ENCODE measurements around the gene SLC30A2. TPM values are rescaled to one million over a fixed set of nuclear protein-coding genes. Genes with fewer than 3 reads are reported as not detected.

SLC30A2 gene
- total RNA-seq, 1 experiment from 2014 or later, result 0.35 TPM

DNA sequence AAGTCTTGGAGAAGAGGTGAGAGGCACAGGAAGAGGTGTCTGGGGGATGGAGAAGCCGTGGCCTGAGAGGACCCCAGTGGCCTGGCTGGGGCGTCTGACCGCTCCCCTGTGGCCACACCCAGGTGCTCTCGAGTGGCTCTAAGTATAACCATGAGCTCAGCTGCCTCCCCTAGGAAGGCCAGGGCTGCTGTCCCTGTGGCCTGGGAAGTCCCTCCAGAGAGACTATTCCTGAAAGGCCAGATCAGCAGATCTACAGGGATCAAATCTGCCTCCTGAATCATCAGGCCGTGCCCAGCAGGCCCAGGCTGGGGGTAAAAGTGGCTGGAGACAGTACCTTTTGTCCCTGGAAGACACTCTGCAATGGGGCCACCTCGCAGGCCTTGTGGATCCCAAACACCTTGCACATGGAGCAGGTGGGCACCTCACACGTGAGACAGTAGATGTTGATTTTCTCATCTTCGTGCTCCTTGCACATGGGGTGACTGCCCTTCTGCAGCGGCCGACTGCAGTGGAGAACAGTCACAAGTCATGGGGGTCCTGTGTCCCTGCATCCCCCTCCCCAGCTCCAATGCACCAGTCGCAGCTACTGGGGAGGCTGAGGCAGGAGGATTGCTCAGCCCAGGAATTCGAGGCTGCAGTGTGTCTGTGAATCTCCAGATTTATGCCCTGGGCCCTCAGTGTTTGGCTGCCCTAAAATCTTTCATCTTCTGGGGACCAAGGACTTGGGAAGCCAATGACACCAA, 15.1 kb upstream of the SLC30A2 start:
- H3T11ph ChIP-seq (ENCODE audit: low read length), result no peak overlapping the region
- Mint-ChIP-seq H3K27me3 (ENCODE audit: low read depth) (peaks cover 40% of the 10 kb centered on the region), H3K36me3 (ENCODE audit: insufficient read depth in 1 of 3, low read depth in 3 of 3) (no peaks in the 10 kb centered on the region), H3K4me1 (peaks cover 2 to 9% of the 10 kb centered on the region in 2 experiments; a peak in 2 of 4 replicates), H3K9me3 (no peaks in the 10 kb centered on the region), H3K4me3 (no peak overlapping the region), H3K27ac (no peak overlapping the region)
- H3K4ac ChIP-seq (ENCODE audit: low read depth, low read length), result no peak overlapping the region
- H3K23ac ChIP-seq (ENCODE audit: insufficient read length, low read depth, low read length), result no peak overlapping the region
- no peak for DNase-seq
- no peak overlapping the region for H3K27ac ChIP-seq (ENCODE audit: insufficient read length, low read depth, low read length)
- no peaks in the 10 kb centered on the region for H3K23me2 ChIP-seq (ENCODE audit: insufficient read length, low read depth, low read length, poor library complexity, severe bottlenecking)
- H3K56ac ChIP-seq (ENCODE audit: insufficient read length, low read depth, low read length), result no peak overlapping the region
- H2BK5ac ChIP-seq (ENCODE audit: insufficient read length, low read length), result no peak overlapping the region
- H2AFZ ChIP-seq (ENCODE audit: low read length), result no peak overlapping the region
- no peaks in the 10 kb centered on the region for H3K79me2 ChIP-seq (ENCODE audit: insufficient read depth, low read length)
- no peaks in the 10 kb centered on the region for H3K4me1 ChIP-seq (ENCODE audit: insufficient read depth, low read length)
- no peak overlapping the region for H3K18ac ChIP-seq (ENCODE audit: insufficient read length, low read depth, low read length)
- no peaks in the 10 kb centered on the region for H3K79me1 ChIP-seq (ENCODE audit: insufficient read depth, low read depth, low read length, poor library complexity, severe bottlenecking)
- H2BK120ac ChIP-seq (ENCODE audit: low read depth, low read length, poor library complexity, severe bottlenecking), result no peak overlapping the region
- no peaks in the 10 kb centered on the region for H3K27me3 ChIP-seq (ENCODE audit: insufficient read depth, low read length)
- no peak overlapping the region for H3K9ac ChIP-seq (ENCODE audit: extremely low read depth, insufficient read length, low read length)
- no peaks in the 10 kb centered on the region for H3K9me3 ChIP-seq (ENCODE audit: control insufficient read depth, low read depth, low read length)
- H4K91ac ChIP-seq (ENCODE audit: insufficient read length, low read depth, low read length), result no peak overlapping the region
- no peak overlapping the region for H2AK5ac ChIP-seq (ENCODE audit: insufficient read length, low read length)
- H2BK12ac ChIP-seq (ENCODE audit: insufficient read length, low read depth, low read length), result no peak overlapping the region
- H2BK15ac ChIP-seq (ENCODE audit: low read depth, low read length), result no peak overlapping the region
- no peak overlapping the region for H4K5ac ChIP-seq (ENCODE audit: insufficient read length, low read depth, low read length)
- H2BK20ac ChIP-seq (ENCODE audit: low read depth, low read length, poor library complexity, severe bottlenecking), result no peak overlapping the region
- WGBS (ENCODE audit: extremely low coverage, insufficient read length, low lambda C conversion rate), result no CpG with 5 or more reads among the region's 12 CpGs
- TF ChIP-seq CTCF (conservative IDR thresholded peaks at IDR 0.05), result no peak
- no peak overlapping the region for H3K4me2 ChIP-seq (ENCODE audit: insufficient read depth, insufficient read length, low read length)
- no peak overlapping the region for H4K8ac ChIP-seq (replicated peaks; ENCODE audit: insufficient read length, low read depth, low read length)
- H4K20me1 ChIP-seq (ENCODE audit: control insufficient read depth, insufficient read depth, insufficient read length), result no peaks in the 10 kb centered on the region
- 0 out of 2 replicates have a peak overlapping the region, but pooled peaks have one; percentile 36 for H3K14ac ChIP-seq (ENCODE audit: insufficient read depth, low read length)
